GM12872 (cell line): Measurements from ENCODE around the gene TRIM61.

Experiments
- TF ChIP-seq, protein P1 (sequence below): IDR thresholded peaks from 3 replicates; pipeline ENCODE4 v1.5.1; 2011; ENCODE audit warnings: low read depth, mild to moderate bottlenecking, low read length, moderate library complexity; ENCODE audit not compliant: insufficient read depth

The TRIM61 gene

DNA sequence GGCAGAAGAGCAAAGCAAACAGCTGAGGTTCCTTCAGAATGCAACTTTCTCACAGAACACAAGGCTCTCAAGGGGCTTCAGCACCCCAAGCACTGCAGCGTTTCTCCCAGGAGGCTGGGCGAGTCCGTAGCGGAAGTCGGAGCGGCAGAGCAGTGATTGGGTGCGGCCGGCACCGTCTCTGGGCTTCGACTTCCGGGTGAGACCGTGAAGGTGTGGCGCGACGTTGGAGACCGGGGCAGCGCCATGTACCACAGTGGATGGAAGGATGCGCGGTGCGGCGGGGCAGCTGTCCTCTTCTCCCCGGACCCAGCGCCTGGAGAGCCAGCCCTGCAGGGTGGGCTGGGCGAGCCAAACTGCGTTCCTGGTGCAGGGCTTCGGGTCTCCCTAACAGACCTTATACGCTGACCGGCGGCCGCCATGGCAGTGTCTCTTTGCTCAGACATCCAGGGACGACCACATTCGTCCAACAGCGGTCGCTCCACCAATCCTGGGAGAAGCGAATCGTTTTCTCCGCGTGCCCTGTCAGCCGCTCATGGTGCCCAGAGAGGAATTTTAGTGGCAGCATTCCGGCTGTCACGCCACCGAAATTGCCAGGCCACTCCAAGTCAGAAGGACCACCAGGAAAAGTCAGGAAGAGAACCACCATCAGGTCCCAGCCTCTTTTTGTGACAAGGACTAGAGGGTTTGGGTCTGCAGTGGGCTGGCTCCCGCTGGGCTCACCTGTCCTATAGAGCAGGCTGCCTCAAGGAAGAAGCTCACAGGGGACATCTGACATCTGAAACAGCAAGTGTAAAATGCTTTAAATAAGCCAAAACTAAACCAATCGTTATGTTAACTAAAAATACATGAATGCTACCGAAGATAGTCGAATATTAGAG, 20.5 kb downstream of the TRIM61 start:
- TF ChIP-seq, protein P1, sequence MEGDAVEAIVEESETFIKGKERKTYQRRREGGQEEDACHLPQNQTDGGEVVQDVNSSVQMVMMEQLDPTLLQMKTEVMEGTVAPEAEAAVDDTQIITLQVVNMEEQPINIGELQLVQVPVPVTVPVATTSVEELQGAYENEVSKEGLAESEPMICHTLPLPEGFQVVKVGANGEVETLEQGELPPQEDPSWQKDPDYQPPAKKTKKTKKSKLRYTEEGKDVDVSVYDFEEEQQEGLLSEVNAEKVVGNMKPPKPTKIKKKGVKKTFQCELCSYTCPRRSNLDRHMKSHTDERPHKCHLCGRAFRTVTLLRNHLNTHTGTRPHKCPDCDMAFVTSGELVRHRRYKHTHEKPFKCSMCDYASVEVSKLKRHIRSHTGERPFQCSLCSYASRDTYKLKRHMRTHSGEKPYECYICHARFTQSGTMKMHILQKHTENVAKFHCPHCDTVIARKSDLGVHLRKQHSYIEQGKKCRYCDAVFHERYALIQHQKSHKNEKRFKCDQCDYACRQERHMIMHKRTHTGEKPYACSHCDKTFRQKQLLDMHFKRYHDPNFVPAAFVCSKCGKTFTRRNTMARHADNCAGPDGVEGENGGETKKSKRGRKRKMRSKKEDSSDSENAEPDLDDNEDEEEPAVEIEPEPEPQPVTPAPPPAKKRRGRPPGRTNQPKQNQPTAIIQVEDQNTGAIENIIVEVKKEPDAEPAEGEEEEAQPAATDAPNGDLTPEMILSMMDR: 0 out of 3 replicates have a peak, but pooled peaks have one; percentile 5

DNA sequence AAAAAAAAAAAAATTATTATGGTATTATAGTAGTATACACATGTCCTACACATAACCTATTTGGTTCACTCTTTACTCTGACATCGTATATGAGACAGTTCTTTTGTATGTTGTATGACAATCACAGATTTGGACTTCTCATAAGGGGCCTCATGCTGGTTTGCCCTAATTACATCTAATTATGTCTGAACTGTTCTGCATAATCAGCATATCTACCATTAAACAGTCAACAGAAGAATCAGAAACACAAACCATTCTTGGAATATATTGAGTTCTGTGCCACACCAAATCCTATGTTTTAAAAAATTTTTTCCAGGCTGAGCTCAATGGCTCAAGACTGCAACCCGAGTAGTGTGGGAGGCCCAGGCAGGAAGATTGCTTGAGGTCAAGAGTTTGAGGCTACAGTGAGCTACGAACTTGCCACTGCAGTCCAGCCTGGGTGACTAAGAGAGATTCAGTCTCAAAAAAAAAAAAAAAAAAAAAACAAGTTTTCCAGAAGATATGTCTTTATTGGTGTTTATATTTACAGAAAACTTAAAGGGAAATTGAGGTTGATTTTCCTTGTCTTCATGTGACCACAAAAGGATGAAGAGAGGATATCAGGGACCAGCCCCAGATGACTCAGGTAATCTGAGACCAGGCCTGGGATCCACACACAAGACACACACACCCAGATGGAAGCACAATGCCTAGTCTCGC, 22.2 kb downstream of the TRIM61 start:
- TF ChIP-seq, protein P1: no peak

DNA sequence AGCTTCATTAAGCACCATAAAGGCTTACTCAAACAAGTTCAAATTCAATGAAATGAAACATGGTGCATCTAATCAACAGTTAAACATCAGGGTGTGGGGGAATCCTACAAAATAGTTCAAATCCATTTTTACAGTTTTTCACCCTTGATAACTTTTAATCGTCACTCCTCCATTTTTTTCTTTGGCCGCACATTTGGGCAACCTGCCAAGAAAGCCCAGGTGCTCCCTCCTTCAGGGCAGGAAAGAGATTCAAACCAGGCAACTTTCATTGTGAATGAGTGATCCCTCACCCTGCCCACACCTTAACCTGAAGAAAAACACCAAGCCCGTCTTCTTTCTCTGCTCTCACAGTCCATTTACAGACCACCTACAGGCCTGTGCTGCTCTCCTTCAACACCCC, 24.9 kb downstream of the TRIM61 start:
- TF ChIP-seq, protein P1: no peak

DNA sequence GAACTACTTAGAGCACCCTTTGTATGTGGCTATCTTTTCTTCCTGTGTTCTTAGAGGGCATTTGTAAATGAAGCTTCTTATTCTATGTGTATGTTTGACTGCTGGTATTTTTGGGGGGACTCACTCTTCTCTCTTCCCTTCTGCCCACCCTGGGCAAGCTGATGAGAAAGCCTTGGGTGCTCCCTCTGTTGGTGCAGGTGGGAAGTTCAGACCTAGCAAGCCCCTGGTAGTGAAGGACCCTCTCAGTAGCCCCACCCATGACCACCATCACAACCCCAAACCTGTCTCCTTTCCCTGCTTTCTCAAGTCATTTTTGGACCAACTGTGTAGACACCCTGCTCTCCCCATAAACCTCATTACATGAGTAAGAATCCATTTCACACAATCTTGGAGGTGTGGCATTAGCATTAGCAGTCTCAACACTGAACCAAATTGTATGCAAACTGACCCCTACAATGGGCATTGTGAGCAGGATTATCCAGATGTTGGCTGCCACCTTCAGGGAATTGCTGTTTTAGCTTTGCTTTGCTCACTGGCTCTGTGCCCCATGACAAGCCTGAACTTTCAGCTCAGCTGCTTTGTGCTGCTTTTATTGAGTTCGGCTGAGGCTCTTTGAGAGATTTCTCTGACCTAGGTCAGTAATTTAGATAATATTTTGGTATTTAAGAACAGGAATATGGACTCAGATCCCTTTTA, 27.9 kb downstream of the TRIM61 start:
- TF ChIP-seq, protein P1: peak; percentile 72

DNA sequence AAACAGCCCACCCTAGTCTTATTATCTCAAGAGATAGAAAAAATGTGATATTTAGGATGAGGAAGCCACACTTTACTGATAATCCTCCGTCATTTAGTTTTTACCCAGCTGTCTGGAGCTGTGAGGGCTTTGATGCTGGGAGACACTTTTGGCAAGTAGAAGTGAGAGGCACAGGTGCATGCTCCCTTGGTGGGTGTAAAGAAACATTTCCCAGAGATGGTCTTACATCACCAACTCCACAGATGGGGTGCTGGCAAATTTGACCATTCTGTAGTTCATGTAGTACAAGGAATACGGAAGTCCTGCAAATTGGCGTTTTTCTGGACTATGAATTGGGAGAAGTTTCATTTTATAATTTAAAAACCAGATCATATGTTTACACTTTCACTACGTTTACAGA, 28.5 kb downstream of the TRIM61 start:
- TF ChIP-seq, protein P1: no peak

DNA sequence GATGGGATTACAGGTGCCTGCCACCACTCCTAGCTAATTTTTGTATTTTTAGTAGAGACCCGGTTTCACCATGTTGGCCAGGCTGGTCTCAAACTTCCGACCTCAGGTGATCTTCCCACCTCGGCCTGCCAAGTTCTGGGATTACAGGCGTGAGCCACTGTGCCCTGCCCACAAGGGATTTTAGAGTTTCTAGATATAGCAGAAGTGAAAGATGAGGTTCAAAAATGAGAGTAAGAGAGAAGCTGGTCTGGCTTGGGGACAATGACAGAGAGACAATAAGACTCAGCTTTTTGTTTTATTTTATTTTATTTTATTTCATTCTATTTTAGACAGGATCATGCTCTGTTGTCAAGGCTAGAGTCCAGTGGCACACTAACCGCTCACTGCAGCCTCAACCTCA, 30.6 kb downstream of the TRIM61 start:
- TF ChIP-seq, protein P1: no peak

DNA sequence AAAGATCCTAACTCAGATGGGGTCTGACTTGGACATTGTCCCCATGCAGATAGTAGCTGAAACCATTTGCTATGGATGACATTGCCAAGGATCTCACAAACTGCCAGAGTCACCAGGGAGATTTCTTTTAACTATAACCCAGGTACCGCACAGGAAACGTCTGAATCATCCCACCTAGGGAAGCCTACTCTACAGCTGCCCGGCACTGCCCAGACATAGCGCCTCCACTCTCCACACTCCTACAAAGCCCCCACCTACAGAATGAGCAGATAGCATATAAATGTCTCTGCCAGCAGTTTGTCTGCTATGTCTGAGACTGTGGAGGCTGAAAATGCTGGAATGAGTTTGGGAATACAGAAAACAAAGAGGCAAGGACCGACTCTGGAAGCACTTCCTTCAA, 32.3 kb downstream of the TRIM61 start:
- TF ChIP-seq, protein P1: no peak
